Tibial nerve (tissue), 4 donors: ENCODE measurements around the gene GRM7.

Experiments used
- CTCF ChIP-seq, 5 experiments: fragments of 200-600 bp in 3 of 5; fragments of 450-650 bp in 2 of 5; sonication (generic) in 3 of 5; IDR thresholded peaks; one replicate each; pipeline ENCODE4 v1.5.1; 2016 to 2019; ENCODE audit warnings: antibody characterized with exemption in 5 of 5, mild to moderate bottlenecking in 3 of 5, moderate library complexity in 2 of 5
- EP300 ChIP-seq, 2 donors: sonication (generic); formaldehyde crosslinking; IDR thresholded peaks; one replicate each; pipeline ENCODE4 v1.6.1; 2017; ENCODE audit warnings: antibody characterized with exemption in 2 of 2, mild to moderate bottlenecking in 1 of 2
- POLR2A ChIP-seq, 2 donors: fragments of 450-650 bp; IDR thresholded peaks; one replicate each; pipeline ENCODE4 v1.6.1; 2017; ENCODE audit warnings: antibody characterized with exemption in 2 of 2, mild to moderate bottlenecking in 2 of 2, moderate library complexity in 2 of 2

GRCh38 chr3:7075901-7076300 lies 215.0 kb downstream of the GRM7 start:
- TF ChIP-seq POLR2A (IDR thresholded peaks at IDR 0.05): no peak
- TF ChIP-seq CTCF (IDR thresholded peaks at IDR 0.05): no peak
- no peak for TF ChIP-seq EP300 (IDR thresholded peaks at IDR 0.05)
